GM08714 (cell line): Measurements from ENCODE around the gene FAM98C.
"Not testable (repeated sequence)": the region's sequence is repeated elsewhere in the genome, so short reads cannot be mapped to it uniquely, and the experiment has no call there.

Experiments used
- H3K4me3 ChIP-seq: fragments of 200-500 bp; sonication (Bioruptor generic); 2 replicates; pipeline ENCODE4 v1.5.1; 2014; ENCODE audit warnings: mild to moderate bottlenecking, low read length, inconsistent platforms
- ZNF274 ChIP-seq: IDR thresholded peaks from 2 replicates; pipeline ENCODE4 v1.6.1; 2012; ENCODE audit warnings: mild to moderate bottlenecking, low read depth, low read length

The FAM98C gene

GRCh38 chr19:38399537-38399936, 3.4 kb upstream of the FAM98C start:
- H3K4me3 ChIP-seq: no peak overlapping the region
- TF ChIP-seq ZNF274: no peak

DNA sequence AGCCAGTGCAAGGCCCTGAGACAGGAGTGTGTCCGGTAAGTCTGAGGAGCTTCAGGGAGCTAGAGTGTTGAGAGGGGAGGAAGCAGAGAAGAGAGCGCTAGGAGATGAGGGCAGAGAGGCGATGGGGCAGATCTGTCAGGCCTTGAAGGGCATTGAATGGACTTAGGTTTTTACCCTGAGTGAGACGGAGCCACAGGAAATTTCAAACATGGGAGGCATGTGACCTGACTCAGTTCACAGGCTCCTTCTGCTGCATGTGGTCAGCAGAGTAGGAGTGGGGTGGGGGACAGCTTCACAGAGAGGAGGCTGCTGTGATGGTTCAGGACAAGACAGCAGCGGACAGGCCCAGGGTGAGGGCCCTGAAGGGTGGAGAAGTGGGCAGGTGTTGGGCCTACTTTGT, 2.5 kb upstream of the FAM98C start:
- TF ChIP-seq ZNF274: no peak

DNA sequence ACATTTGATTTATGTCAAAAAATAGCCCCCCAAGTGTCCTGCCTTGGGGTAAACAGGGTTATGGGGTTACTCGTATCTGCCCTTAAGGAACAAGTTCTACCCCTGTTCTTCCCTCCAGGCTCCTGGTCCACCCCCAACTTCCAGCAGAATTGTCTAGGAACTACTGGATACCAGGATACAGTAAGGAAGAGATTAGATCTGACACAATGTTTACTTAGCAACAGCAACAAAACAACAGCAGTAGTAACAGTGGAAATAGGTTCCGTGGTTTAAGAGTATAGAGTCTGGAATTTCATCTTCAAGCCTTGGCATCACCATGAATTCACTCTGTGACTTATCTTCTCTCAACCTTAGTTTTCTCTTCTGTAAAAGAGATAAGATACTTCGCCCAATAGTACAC, 1.7 kb upstream of the FAM98C start:
- H3K4me3 ChIP-seq: no peak overlapping the region
- no peak for TF ChIP-seq ZNF274

More for the DNA sequence above, 2.5 kb upstream of the FAM98C start:
- H3K4me3 ChIP-seq: no peak overlapping the region

DNA sequence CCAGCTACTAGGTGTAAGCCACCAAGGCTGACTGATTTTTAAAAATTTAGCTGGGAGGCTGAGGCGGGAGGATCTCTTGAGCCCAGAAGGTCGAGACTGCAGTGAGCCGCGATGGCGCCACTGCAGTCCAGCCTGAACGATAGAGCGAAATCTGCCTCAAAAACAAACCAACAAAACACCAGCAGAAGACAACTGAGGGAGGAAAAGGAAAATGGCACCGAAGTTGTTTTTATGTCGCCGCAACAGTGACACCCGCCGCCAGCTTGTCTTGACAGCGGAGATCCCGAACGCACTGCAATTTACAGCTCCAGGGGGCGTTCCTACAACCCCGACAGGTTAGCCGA, 298 bp upstream of the FAM98C start:
- no peak for TF ChIP-seq ZNF274

GRCh38 chr19:38404858-38405257, 2.0 kb downstream of the FAM98C start:
- no peak for TF ChIP-seq ZNF274
- no peak overlapping the region for H3K4me3 ChIP-seq

More for the DNA sequence above, 298 bp upstream of the FAM98C start:
- peak overlapping the region; percentile 39; the same call in 1 of the 2 replicates for H3K4me3 ChIP-seq

DNA sequence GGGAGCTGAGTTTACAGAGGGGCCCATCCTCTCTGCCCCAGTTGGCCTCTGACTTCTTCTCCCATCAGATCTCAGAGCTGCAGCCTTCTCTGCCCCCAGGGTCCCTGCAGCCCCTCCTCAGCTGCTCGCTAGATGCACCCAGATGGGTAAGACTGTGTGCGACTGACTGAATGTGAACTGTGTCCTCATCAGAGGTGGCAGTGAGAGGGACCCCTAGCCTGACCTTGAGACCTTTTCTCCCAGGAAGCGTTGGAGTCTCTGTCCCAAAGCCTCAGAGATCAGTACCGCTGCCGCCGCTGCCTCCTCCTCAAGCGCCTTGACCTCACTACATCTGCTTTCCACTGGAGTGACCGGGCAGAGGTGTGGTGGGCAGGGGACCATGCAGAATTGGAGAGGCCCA, 2.4 kb downstream of the FAM98C start:
- H3K4me3 ChIP-seq: no peak overlapping the region
- no peak for TF ChIP-seq ZNF274

- no peak overlapping the region for H3K4me3 ChIP-seq
- no peak for TF ChIP-seq ZNF274
Observed at GRCh38 chr19:38409631-38410133, 6.8 kb downstream of the FAM98C start.

DNA sequence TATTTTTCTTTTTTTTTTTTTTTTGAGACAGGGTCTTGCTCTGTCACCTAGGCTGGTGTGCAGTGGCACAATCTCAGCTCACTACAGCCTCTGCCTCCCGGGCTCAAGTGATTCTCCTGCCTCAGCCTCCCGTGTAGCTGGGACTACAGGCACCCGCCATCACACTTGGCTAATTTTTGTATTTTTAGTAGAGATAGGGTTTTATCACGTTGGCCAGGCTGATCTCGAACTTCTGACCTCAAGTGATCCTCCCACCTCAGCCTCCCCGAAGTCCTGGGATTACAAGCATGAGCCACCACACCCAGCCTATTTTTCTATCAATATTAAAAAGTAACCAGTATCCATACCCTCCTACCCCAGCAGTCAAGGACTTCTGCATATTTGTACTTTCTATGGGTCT, 7.5 kb downstream of the FAM98C start:
- H3K4me3 ChIP-seq: not testable (repeated sequence)

DNA sequence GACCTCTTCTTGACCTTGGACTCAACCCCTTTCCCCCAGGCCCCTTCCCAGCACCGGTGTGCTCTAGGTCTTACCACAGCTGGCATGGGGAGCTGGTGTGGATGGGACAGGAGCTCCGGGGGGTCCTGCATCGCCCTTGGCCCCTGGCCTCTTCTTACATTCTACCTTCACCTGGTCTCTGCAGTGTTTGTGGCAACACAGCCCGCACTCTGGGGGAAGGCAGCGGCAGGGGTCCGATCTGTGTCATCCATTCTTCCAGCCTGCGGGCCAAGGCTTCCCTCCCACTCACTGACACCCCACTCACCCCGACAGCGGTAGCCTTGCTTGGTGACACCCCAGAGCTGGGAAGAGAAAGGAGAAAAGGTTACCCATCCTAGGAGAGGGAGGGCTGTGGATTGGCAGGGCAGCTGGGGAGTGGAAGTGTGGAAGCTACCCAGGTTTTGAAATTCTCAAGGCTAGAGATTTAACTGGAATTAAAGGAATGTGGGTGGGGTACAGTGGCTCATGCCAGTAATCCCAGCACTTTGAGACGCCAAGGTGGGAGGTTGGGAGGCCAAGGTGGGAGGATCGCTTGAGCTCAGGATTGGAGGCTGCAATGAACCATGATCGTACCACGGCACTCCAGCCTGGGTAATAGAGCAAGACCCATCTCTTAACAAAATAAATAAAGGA, 8.3 kb downstream of the FAM98C start:
- no peak for TF ChIP-seq ZNF274
- H3K4me3 ChIP-seq: no peak overlapping the region

GRCh38 chr19:38411898-38412297, 9.0 kb downstream of the FAM98C start:
- H3K4me3 ChIP-seq: not testable (repeated sequence)

GRCh38 chr19:38412491-38412890, 9.6 kb downstream of the FAM98C start:
- no peak overlapping the region for H3K4me3 ChIP-seq
- no peak for TF ChIP-seq ZNF274

- TF ChIP-seq ZNF274: no peak
- no peak overlapping the region for H3K4me3 ChIP-seq
Observed at GRCh38 chr19:38412961-38413360, 10.1 kb downstream of the FAM98C start.

DNA sequence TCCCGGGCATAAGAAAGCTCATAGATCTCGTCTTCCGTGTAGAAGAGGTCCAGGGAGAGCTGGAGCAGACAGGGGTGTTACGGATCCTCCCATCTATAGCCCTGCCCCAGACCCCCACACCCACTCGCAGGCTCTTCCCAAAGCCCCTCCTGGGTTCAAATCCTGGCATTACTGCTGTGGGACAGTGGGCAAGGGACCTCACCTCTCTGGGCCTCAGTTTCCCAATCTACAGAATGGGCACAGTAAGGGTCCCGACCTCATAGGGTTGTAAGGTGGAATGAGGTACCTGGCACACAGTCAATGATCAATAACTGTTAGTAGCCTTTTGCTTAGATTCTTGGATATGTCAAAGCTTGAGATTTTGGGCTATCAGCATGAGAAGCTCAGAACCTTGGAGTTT, 10.5 kb downstream of the FAM98C start:
- no peak overlapping the region for H3K4me3 ChIP-seq
- no peak for TF ChIP-seq ZNF274

- no peak for TF ChIP-seq ZNF274
- H3K4me3 ChIP-seq: no peak overlapping the region
Observed at GRCh38 chr19:38417146-38417543, 14.3 kb downstream of the FAM98C start.

GRCh38 chr19:38417544-38418506, 14.9 kb downstream of the FAM98C start:
- peak overlapping the region; percentile 32; the same call in 1 of the 2 replicates for H3K4me3 ChIP-seq
- no peak for TF ChIP-seq ZNF274

DNA sequence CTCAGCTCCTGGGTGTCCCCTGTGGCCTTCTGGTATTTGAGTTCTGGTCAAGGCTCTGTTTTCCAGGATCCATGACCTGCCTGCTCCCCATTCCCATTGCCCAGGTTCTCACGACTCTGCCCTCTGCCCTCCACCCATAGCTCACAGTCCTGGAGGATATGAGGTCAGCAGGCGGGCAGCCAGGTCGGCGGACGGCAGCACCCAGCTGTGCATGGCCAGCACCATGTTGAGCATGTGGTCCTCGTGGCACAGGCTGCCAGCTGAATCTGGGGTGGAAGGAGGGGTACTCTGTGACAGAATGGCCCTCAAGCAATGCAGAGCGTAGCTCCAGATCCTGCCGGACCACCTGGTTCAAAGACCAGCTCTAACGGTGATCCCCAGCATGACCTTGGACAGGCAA, 18.0 kb downstream of the FAM98C start:
- TF ChIP-seq ZNF274: no peak
- H3K4me3 ChIP-seq: no peak overlapping the region
